HepG2 (cell line): ENCODE data around the gene ASTN2. TPM values are rescaled to one million over a fixed set of nuclear protein-coding genes. Genes with fewer than 3 reads are reported as not detected.

Experiments
- ARHGAP35 ChIP-seq: sonication (generic); formaldehyde crosslinking; IDR thresholded peaks from 2 replicates; pipeline ENCODE4 v1.9.0; 2022; ENCODE audit warnings: mild to moderate bottlenecking, inconsistent platforms, moderate library complexity, missing genetic modification reagents, borderline replicate concordance
- ELK4 ChIP-seq: sonication (generic); formaldehyde crosslinking; IDR thresholded peaks from 2 replicates; pipeline ENCODE4 v1.9.0; 2021; ENCODE audit warnings: missing genetic modification reagents, borderline replicate concordance
- FOXP4 ChIP-seq: sonication (generic); formaldehyde crosslinking; IDR thresholded peaks from 2 replicates; pipeline ENCODE4 v1.4.0; 2020; ENCODE audit warnings: missing genetic modification reagents
- GTF3A ChIP-seq: sonication (generic); formaldehyde crosslinking; conservative IDR thresholded peaks from 2 replicates; pipeline ENCODE4 v1.4.0; 2020; ENCODE audit warnings: mild to moderate bottlenecking, missing genetic modification reagents
- KMT2A ChIP-seq: sonication (generic); formaldehyde crosslinking; IDR thresholded peaks from 2 replicates; pipeline ENCODE4 v1.4.0; 2020; ENCODE audit warnings: missing genetic modification reagents
- REPIN1 ChIP-seq: sonication (generic); formaldehyde crosslinking; IDR thresholded peaks from 2 replicates; pipeline ENCODE4 v1.8.0; 2022; ENCODE audit warnings: missing genetic modification reagents, low read depth, mild to moderate bottlenecking, borderline replicate concordance
- SMAD9 ChIP-seq: sonication (generic); formaldehyde crosslinking; IDR thresholded peaks from 2 replicates; pipeline ENCODE4 v1.5.1; 2020; ENCODE audit warnings: mild to moderate bottlenecking, missing genetic modification reagents
- TGIF2 ChIP-seq: IDR thresholded peaks from 2 replicates; pipeline ENCODE4 v1.6.1; 2016; ENCODE audit warnings: control low read depth, missing compliant biosample characterization
- UBTF ChIP-seq: sonication (generic); formaldehyde crosslinking; IDR thresholded peaks from 2 replicates; pipeline ENCODE4 v1.4.0; 2020; ENCODE audit warnings: mild to moderate bottlenecking, missing genetic modification reagents
- ZBTB40 ChIP-seq, 2 experiments: fragments of 450-650 bp in 1 of 2; sonication (generic) in 1 of 2; formaldehyde crosslinking in 1 of 2; IDR thresholded peaks; 2 replicates each; pipeline versions ENCODE4 v1.6.1 to v1.8.0; 2016 to 2022; ENCODE audit warnings: antibody characterized with exemption in 1 of 2, mild to moderate bottlenecking in 1 of 2, missing genetic modification reagents in 1 of 2
- ZNF350 ChIP-seq: sonication (generic); formaldehyde crosslinking; IDR thresholded peaks from 2 replicates; pipeline ENCODE4 v1.4.0; 2020; ENCODE audit warnings: mild to moderate bottlenecking, low read depth, missing genetic modification reagents, borderline replicate concordance
- ZNF747 ChIP-seq: sonication (generic); formaldehyde crosslinking; IDR thresholded peaks from 2 replicates; pipeline ENCODE4 v1.8.1; 2023; ENCODE audit warnings: missing genetic modification reagents, mild to moderate bottlenecking, borderline replicate concordance
- polyA plus RNA-seq, 8 experiments: library from polyadenylated mRNA; depleted of rRNA in 3 of 8; stranded (reverse) in 7 of 8; unstranded in 1 of 8; fragments of >200 nt; fragmentation: Illumina TruSeq in 4 of 8; extraction: Trizol in 4 of 8; gene quantifications; 2 replicates each; pipeline versions ENCODE4 v1.2.1 to v1.2.3, GENCODE V29; 2011 to 2016; ENCODE audit warnings: low read depth in 4 of 8, missing spikeins in 1 of 8, mixed read lengths in 1 of 8; ENCODE audit not compliant: insufficient read depth in 1 of 8
- total RNA-seq, 5 experiments: library from RNA; depleted of rRNA; stranded (reverse); fragments of >200 nt; fragmentation: Illumina TruSeq; extraction: Trizol; gene quantifications; 2 replicates each; pipeline ENCODE4 v1.2.3, GENCODE V29; 2016; ENCODE audit warnings: low read depth in 1 of 5

The ASTN2 gene
- total and polyA plus RNA-seq, 2 of the 13 experiments (the other 11 are each of a cell fraction or from before 2014, with no cell fraction given) = 5.2 to 13.5 TPM

- TF ChIP-seq ZBTB40 (IDR thresholded peaks at IDR 0.05) = no peak
- TF ChIP-seq ZBTB40 (CRISPR knock-in tag; IDR thresholded peaks at IDR 0.05) = 0 out of 2 replicates have a peak, but pooled peaks have one; percentile 33
- 0 out of 2 replicates have a peak, but pooled peaks have one; percentile 29 for TF ChIP-seq ARHGAP35 (CRISPR knock-in tag)
- peak; percentile 50; the same call in 1 of the 2 replicates for TF ChIP-seq REPIN1 (CRISPR knock-in tag)
- TF ChIP-seq UBTF (CRISPR knock-in tag) = peak; percentile 19; the same call in 1 of the 2 replicates
- peak; percentile 54; the same call in 1 of the 2 replicates for TF ChIP-seq TGIF2
- no peak for TF ChIP-seq GTF3A (CRISPR knock-in tag)
- TF ChIP-seq FOXP4 (CRISPR knock-in tag) = no peak
- peak; percentile 69; the same call in 1 of the 2 replicates for TF ChIP-seq ZNF350 (CRISPR knock-in tag)
- peak; percentile 76; the same call in 1 of the 2 replicates for TF ChIP-seq ZNF747
- TF ChIP-seq ELK4 (CRISPR knock-in tag) = no peak
- TF ChIP-seq KMT2A (CRISPR knock-in tag) = peak; percentile 66
- TF ChIP-seq SMAD9 (CRISPR knock-in tag) = no peak
Measured at GRCh38 chr9:116687074-116687753, 727.6 kb downstream of the ASTN2 start, which contains the start of gene TRIM32 (continued).
